ENCODE data around the gene PDE11A. TPM values are rescaled to one million over a fixed set of nuclear protein-coding genes. Genes with fewer than 3 reads are reported as not detected.

PDE11A gene
- total RNA-seq, 4 donors from 2014 or later, result 0.12 TPM; not detected in 3

DNA sequence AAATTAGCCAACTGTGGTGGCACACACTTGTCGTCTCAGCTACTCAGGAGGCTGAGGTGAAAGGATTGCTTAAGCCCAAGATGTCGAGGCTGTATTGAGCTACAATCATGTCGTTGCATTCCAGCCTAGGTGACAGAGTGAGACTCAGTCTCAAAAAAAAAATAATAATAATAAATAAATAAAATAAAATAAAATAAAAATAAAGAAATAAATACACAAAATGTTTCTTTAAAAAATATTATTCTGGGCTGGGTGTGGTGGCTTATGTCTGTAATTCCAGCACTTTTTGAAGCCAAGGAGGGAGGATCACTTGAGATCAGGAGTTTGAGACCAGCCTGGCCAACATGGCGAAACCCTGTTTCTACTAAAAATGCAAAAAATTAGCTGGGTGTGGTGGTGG lies 407.2 kb downstream of the PDE11A start:
- intact Hi-C loops (cut with DNase I), result no loop called here
- Histone ChIP-seq H3K4me1 (peaks cover 0 to 5% (median 0%) of the 10 kb centered on the region in 3 donors), H3K36me3 (no peaks in the 10 kb centered on the region), H3K27me3 (no peaks in the 10 kb centered on the region), H3K9me3 (no peaks in the 10 kb centered on the region), H3K4me3 (no peak overlapping the region), H3K27ac (no peak overlapping the region)
- TF ChIP-seq, protein P1, sequence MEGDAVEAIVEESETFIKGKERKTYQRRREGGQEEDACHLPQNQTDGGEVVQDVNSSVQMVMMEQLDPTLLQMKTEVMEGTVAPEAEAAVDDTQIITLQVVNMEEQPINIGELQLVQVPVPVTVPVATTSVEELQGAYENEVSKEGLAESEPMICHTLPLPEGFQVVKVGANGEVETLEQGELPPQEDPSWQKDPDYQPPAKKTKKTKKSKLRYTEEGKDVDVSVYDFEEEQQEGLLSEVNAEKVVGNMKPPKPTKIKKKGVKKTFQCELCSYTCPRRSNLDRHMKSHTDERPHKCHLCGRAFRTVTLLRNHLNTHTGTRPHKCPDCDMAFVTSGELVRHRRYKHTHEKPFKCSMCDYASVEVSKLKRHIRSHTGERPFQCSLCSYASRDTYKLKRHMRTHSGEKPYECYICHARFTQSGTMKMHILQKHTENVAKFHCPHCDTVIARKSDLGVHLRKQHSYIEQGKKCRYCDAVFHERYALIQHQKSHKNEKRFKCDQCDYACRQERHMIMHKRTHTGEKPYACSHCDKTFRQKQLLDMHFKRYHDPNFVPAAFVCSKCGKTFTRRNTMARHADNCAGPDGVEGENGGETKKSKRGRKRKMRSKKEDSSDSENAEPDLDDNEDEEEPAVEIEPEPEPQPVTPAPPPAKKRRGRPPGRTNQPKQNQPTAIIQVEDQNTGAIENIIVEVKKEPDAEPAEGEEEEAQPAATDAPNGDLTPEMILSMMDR (IDR thresholded peaks at IDR 0.05), result no peak
- no peak for TF ChIP-seq POLR2A (IDR thresholded peaks at IDR 0.05)
- DNase-seq, result no peak
- 63 to 72% methylated on average over 4 of the region's 4 CpGs for WGBS, 2 donors

DNA sequence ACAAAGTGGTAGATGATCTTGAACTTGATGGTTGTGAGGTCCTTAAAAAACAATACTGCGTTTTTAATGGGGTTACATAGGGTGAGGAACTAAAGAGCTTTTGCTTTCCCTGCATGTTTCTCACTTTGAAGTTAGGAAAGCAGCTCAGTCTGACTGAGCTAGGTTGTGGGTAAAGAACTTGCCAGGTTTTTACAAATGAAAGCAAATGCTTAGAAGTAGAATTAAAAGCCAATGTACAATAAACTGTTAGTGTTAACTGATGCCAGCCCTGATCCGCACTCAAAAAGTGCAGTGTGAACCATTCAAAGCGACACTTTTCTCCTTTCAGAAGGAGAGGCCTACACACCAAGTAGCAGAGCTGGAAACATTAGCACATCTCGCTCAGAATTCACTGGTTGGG lies 409.7 kb downstream of the PDE11A start:
- TF ChIP-seq, protein P1 (IDR thresholded peaks at IDR 0.05), result no peak
- H3K9me3 ChIP-seq, result no peaks in the 10 kb centered on the region
- intact Hi-C loops (cut with DNase I), result no loop called here
- no peak overlapping the region for H3K27ac ChIP-seq
- no peak overlapping the region for H3K4me3 ChIP-seq
- peaks cover 0 to 2% (median 0%) of the 10 kb centered on the region in 4 donors for H3K27me3 ChIP-seq
- H3K36me3 ChIP-seq, result no peaks in the 10 kb centered on the region
- DNase-seq, result no peak
- no peaks in the 10 kb centered on the region for H3K4me1 ChIP-seq
- 67 to 73% methylated on average over 4 of the region's 4 CpGs for WGBS, 2 donors

DNA sequence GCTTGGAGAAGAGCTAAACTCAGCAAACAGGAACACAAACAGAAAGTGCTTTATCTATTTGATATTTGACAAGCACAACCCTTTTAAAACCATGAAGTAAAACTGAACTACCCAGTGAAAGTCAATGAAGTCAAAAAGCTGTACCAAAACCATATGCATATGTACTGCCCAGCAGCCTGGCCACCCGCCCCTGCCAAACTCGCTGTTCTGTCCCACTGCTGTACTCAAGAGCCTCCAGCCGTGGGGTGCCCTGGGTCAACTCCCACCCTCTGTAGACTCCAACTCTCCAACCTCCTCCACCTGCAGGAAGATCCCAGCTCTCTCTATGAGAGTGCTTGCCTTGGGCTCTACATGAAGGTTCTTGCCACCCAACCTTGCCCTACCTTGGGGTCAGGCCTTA lies 411.8 kb downstream of the PDE11A start:
- intact Hi-C loops (cut with DNase I), result no loop called here
- no peaks in the 10 kb centered on the region for H3K4me1 ChIP-seq
- no peak overlapping the region for H3K27ac ChIP-seq
- no peak overlapping the region for H3K4me3 ChIP-seq
- no peaks in the 10 kb centered on the region for H3K9me3 ChIP-seq
- no peak for TF ChIP-seq POLR2A (IDR thresholded peaks at IDR 0.05)
- TF ChIP-seq, protein P1 (IDR thresholded peaks at IDR 0.05), result no peak
- WGBS, 2 donors, result 63 to 79% methylated on average over 3 of the region's 3 CpGs
- H3K36me3 ChIP-seq, result no peaks in the 10 kb centered on the region
- DNase-seq, result no peak
- H3K27me3 ChIP-seq, result peaks cover 0 to 7% (median 0%) of the 10 kb centered on the region in 4 donors

DNA sequence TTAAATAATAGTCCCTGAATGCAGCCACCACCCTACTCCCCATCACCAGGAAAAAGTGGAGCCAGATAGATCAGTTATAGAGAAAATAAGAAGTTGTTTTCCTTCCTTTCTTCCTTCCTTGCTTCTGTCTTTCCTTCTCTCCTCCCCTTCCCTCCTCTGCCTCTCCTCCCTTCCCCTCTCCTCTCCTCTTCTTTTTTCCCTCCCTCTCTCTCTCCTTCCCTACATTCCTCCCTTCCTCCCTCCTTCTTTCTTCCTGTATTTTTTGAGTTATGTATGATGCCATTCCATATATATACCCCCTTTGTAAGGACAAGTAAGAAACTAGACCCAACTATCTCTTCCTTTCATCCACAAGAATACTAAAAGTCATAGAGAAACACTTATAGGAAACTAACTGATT lies 414.3 kb downstream of the PDE11A start:
- Histone ChIP-seq H3K4me1 (no peaks in the 10 kb centered on the region), H3K27ac (no peak overlapping the region), H3K27me3 (peaks cover 0 to 20% (median 0%) of the 10 kb centered on the region in 4 donors), H3K36me3 (no peaks in the 10 kb centered on the region), H3K4me3 (no peak overlapping the region), H3K9me3 (no peaks in the 10 kb centered on the region)
- DNase-seq, result no peak
- TF ChIP-seq, protein P1 (IDR thresholded peaks at IDR 0.05), result no peak
- TF ChIP-seq POLR2A (IDR thresholded peaks at IDR 0.05), result no peak
- intact Hi-C loops (cut with DNase I), result no loop called here

DNA sequence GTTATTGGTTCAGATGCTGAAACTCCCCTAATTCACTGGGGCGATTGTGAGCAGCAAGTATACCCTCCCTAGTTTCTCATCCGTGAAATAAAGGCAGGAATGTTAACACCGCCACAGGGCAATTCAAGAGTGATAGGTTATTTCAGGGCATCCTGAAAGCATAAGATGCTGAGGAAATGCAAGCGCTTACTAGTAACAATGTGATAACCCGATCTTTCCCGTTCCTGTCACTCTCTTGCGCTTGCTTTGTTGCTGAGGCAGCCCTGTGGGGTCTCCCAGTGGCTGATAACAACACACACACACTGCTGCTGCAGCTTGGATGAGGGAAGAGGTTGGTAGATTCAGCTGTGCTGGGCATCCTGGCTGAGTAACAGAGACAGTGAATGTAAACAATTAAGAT lies 420.7 kb downstream of the PDE11A start:
- WGBS, 2 donors, result 37 to 54% methylated on average over 7 of the region's 7 CpGs
- intact Hi-C loops (cut with DNase I), result no loop called here
- Histone ChIP-seq H3K4me1 (no peaks in the 10 kb centered on the region), H3K36me3 (no peaks in the 10 kb centered on the region), H3K4me3 (no peak overlapping the region), H3K9me3 (no peaks in the 10 kb centered on the region), H3K27ac (no peak overlapping the region), H3K27me3 (peaks cover 0 to 23% (median 0%) of the 10 kb centered on the region in 4 donors)
- DNase-seq, result no peak
- no peak for TF ChIP-seq POLR2A (IDR thresholded peaks at IDR 0.05)
- TF ChIP-seq, protein P1 (IDR thresholded peaks at IDR 0.05), result no peak

Data from esophagus squamous epithelium (tissue), 5 donors.